GM18951 (cell line): ENCODE data around the gene KLHL26.

ENCODE experiments used
- POLR2A ChIP-seq: IDR thresholded peaks from 4 replicates; pipeline ENCODE4 v1.6.1; 2011; ENCODE audit warnings: mild to moderate bottlenecking; ENCODE audit not compliant: insufficient read length, insufficient read depth; ENCODE audit errors: extremely low read depth
- in situ Hi-C: fragments of 300-500 bp; cut with MboI; formaldehyde crosslinking; loops from one replicate; pipeline ENCODE4 v1.12.0; 2022; ENCODE audit warnings: low sequenced_read_pairs, mixed read lengths, inconsistent platforms; ENCODE audit not compliant: unreplicated experiment

KLHL26 gene

GRCh38 chr19:18606281-18607225, 30.3 kb upstream of the KLHL26 start, which contains the start of gene CRLF1:
CRLF1 (minus strand) TSS chr19:18606799; CDS start chr19:18606656, 143 bp downstream.
- TF ChIP-seq POLR2A = no peak
- in situ Hi-C loops = no loop called here

GRCh38 chr19:18607226-18608101, 29.4 kb upstream of the KLHL26 start:
- TF ChIP-seq POLR2A = no peak
- in situ Hi-C loops = no loop called here

DNA sequence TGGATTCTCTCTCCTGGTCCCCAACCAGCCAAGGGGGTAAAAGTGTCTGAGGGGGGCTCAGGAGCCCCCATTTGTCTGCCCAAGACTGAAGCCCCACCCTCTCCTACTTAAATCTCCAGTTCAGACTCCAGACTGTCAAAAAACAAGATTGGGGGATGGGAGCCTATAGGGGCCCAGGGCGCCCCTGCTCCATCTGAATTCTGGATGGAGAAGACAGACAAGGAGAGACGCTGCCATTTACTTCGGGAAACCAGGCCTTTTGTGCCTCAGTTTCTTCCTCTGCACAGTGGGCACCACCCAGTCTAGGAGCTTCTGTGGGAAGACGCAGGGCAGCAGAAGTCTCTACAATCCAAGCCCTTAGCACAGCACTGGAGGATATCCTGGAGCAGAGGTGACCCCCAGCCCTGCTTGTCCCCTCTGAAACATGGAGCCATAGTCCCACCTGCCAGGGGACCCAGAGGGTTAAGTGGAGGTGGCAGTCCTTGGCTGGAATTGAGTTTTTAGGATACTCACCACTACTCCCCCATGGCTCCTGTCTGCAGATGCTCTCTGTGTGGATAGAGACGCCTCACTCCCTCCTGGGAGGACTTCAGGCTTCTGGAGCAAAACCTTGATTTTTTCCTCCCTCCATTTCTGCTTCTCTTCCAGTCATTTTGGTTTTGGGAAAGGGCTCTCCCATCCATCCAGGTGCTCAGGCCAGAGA, 28.6 kb upstream of the KLHL26 start:
- in situ Hi-C loops = no loop called here
- TF ChIP-seq POLR2A = no peak

DNA sequence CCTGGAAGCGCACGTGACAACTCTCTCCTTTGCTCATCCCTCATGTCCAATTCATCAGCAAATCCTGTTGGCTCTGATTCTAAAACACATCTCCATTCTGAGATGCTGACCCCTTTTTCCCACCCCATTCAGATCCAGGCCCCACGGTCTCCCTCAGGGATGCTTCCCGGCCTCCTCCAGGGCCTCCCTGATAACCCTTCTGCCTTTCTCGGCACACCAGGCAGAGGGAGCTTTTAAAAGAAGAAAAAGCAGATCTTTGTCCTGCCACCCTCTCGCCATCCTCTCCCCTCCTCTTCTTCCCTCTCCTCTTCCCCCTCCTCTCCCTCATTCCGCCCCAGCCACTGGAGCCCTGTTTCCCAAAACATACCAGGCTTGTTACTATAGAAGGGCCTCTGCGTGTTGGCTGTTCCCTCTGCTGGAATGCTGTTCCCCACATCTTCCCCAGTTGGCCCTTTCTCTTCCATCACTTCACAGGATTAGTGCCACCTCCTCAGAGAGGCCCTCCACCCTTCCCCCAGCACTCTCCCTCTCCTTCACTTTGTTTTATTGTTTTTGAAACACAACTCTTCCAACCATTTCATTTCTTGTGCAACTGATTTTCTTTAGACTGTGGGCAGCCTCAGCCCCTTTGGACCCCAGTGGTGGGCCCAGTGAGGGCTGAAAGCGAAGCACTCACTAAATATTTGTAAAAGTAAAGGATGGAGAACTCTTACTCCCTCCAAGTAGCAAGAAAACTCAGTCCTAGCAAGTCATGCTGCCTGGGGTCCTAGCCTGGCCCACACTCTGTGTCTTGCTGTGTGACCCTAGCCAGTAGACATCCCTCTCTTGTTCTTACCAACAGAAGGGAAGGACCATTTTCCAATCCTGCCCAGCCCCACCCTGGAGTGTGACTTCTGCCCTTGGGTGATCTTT, 27.8 kb upstream of the KLHL26 start:
- no peak for TF ChIP-seq POLR2A
- in situ Hi-C loops = no loop called here

- no peak for TF ChIP-seq POLR2A
- in situ Hi-C loops = no loop called here
Measured at GRCh38 chr19:18609717-18610051, 27.1 kb upstream of the KLHL26 start.

GRCh38 chr19:18610245-18610555, 26.6 kb upstream of the KLHL26 start:
- in situ Hi-C loops = no loop called here
- no peak for TF ChIP-seq POLR2A

DNA sequence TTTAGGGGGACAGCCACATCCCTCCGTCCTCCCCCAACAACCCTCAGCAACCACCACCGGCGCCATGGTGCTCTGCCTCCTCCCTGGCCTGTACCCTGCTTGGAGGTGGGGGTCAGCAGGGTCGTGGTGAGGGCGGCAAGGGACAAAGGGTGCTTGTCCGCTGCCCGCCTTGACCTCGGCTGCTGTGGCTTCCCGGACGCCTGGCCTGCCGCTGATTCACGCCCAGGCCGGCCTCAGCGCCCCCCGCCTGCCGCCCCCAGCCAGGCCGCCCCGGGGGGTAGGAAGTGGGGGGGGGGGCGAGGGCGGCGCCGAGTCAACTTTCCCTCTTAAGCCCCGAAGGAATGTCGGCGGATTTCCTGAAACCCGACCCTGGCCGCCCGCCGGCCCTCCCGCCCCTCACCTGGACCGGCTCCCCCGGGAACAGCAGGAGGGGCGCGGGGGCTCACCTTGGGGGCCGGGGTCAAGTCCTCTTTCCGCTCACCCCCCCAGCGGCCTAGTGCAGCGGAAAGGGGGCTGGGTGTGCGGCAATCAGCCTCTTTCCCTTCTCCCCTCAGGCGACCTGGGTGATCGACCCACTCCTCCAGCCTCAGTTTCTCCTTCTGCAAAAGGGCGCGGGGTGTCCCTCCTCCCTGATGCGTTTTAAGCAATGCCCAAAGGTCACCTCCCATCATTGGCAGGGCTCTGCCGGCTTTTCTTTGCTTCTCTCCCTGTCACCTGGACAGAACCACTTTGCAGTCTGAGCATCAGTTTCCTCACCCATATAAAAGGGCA, 26.1 kb upstream of the KLHL26 start:
- in situ Hi-C loops = no loop called here
- no peak for TF ChIP-seq POLR2A

DNA sequence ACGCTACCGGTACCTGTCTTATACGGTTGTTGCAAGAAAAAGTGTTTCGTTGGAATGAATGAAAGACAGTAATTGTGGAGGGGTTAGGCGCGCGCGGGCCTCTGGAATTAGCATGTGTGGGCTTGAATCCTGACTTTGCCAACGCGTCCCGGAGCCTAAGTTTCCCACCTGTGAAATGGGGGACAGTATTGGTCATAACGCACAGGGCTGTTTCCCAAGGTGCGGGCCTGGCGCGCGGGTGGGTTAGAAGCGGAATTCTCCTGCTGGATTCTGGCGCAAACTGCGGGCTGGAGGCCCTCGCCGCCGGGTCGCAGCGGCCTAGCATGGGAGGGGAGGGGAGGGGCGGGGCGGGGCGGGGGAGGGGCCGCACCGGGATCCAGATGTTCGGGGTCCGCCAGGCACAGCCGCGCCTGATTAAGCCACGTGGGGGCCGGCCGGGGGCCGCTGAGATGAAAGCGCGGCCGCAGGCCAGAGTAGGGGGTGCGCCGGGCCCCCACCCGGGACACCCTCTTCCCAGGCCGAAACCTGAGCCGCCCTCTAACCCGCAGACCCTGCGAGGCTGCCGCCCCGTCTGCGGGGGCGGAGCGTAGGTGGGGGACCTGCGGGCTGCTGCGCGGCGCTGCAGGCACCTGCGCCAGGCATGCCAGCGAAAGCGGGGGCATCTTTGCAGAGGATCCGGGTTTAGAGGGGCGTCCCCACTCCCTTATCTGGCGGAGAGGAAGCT, 25.3 kb upstream of the KLHL26 start:
- no peak for TF ChIP-seq POLR2A
- in situ Hi-C loops = no loop called here

GRCh38 chr19:18612051-18612771, 24.6 kb upstream of the KLHL26 start:
- in situ Hi-C loops = no loop called here
- no peak for TF ChIP-seq POLR2A

DNA sequence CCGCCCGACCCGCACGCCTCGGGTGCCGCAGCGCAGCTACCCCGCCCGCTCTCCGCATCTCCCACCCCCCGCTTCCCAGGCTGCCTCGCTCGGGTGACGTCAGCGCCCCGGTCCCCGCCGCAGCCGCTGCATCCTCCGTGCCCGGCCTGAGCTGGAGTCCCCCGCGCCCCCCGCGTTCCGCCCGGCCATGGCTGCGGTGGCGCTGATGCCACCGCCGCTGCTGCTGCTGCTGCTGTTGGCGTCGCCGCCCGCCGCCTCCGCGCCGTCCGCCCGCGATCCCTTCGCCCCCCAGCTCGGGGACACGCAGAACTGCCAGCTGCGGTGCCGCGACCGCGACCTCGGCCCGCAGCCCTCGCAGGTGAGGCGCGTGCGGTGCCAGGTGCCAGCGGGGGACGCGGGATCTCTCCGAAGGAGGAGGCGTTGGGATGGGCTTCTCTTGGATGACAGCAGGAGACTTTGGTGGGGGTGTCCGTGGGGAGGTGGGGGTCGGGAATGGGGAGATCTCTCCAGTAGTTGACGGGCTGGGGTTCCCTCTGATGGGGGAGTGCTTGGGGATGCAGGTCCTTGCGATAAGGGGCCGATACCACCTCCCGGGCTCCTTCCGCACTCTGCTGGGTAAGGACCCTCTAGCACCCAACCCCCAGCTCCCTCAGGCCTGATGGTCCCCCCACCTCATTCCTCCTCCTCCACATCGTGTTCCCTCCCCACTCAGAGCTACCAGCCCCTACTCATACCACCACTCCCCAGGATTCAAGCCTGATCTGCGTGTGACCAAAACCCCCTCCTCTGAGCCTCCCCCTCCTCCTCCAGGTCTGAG, 23.8 kb upstream of the KLHL26 start, which contains the start of gene TMEM59L:
Gene TMEM59L, plus strand, starts transcription at position 99 of the 817 bp plus-strand sequence. Its CDS starts 89 bp downstream, at position 188.
- TF ChIP-seq POLR2A = no peak

More for the DNA sequence above, 23.8 kb upstream of the KLHL26 start, which contains the start of gene TMEM59L:
- in situ Hi-C loops = no loop called here
